Endothelial cell (in vitro differentiated cells): ENCODE data around the gene ECHDC1. TPM values are rescaled to one million over a fixed set of nuclear protein-coding genes. Genes with fewer than 3 reads are reported as not detected.
A peak's percentile ranks its signal among the peaks of the same experiment; 100 is the strongest.

Experiments
- DNase-seq: peaks from one replicate; pipeline ENCODE4 v3.0.0; 2021; ENCODE audit warnings: low spot score
- H3K27ac Mint-ChIP-seq: one replicate; pipeline ENCODE4 v1.8.0; 2021; ENCODE audit warnings: mixed read lengths, inconsistent platforms; ENCODE audit not compliant: unreplicated experiment
- H3K27me3 Mint-ChIP-seq: one replicate; pipeline ENCODE4 v1.8.0; 2021; ENCODE audit warnings: mild to moderate bottlenecking, moderate library complexity, mixed read lengths, inconsistent platforms; ENCODE audit not compliant: unreplicated experiment
- H3K36me3 Mint-ChIP-seq: one replicate; pipeline ENCODE4 v1.8.0; 2021; ENCODE audit warnings: mild to moderate bottlenecking, low read depth, mixed read lengths, inconsistent platforms; ENCODE audit not compliant: unreplicated experiment
- H3K4me1 Mint-ChIP-seq: one replicate; pipeline ENCODE4 v1.8.0; 2021; ENCODE audit warnings: mild to moderate bottlenecking, mixed read lengths, inconsistent platforms; ENCODE audit not compliant: unreplicated experiment
- H3K4me3 Mint-ChIP-seq: one replicate; pipeline ENCODE4 v1.8.0; 2021; ENCODE audit warnings: mild to moderate bottlenecking, mixed read lengths, inconsistent platforms; ENCODE audit not compliant: unreplicated experiment
- H3K9me3 Mint-ChIP-seq: one replicate; pipeline ENCODE4 v1.8.0; 2021; ENCODE audit warnings: mixed read lengths, inconsistent platforms; ENCODE audit not compliant: unreplicated experiment
- total RNA-seq: library from RNA; stranded (reverse); fragmentation: NEBNext Ultra II Directional; extraction: Animal tissue kit (Norgen Biotek cat#: 25700); gene quantifications from one replicate; pipeline ENCODE4 v1.2.1, GENCODE V29; 2021; ENCODE audit not compliant: unreplicated experiment
- TF ChIP-seq, protein P1 (sequence below): fragments of 200-600 bp; sonication (generic); IDR thresholded peaks from one replicate; pipeline ENCODE4 v1.5.0; 2021; ENCODE audit warnings: antibody characterized with exemption; ENCODE audit not compliant: unreplicated experiment

Gene ECHDC1
- total RNA-seq, 1 donor from 2014 or later = 84.1 TPM

GRCh38 chr6:127298475-127298874, 44.9 kb downstream of the ECHDC1 start:
- peaks cover 11% of the 10 kb centered on the region for H3K4me1 Mint-ChIP-seq
- DNase-seq = no peak
- no peaks in the 10 kb centered on the region for H3K9me3 Mint-ChIP-seq
- no peaks in the 10 kb centered on the region for H3K27me3 Mint-ChIP-seq
- H3K27ac Mint-ChIP-seq = no peak overlapping the region
- peaks cover 13% of the 10 kb centered on the region for H3K36me3 Mint-ChIP-seq
- H3K4me3 Mint-ChIP-seq = no peak overlapping the region
- TF ChIP-seq, protein P1, sequence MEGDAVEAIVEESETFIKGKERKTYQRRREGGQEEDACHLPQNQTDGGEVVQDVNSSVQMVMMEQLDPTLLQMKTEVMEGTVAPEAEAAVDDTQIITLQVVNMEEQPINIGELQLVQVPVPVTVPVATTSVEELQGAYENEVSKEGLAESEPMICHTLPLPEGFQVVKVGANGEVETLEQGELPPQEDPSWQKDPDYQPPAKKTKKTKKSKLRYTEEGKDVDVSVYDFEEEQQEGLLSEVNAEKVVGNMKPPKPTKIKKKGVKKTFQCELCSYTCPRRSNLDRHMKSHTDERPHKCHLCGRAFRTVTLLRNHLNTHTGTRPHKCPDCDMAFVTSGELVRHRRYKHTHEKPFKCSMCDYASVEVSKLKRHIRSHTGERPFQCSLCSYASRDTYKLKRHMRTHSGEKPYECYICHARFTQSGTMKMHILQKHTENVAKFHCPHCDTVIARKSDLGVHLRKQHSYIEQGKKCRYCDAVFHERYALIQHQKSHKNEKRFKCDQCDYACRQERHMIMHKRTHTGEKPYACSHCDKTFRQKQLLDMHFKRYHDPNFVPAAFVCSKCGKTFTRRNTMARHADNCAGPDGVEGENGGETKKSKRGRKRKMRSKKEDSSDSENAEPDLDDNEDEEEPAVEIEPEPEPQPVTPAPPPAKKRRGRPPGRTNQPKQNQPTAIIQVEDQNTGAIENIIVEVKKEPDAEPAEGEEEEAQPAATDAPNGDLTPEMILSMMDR = no peak

GRCh38 chr6:127297502-127298070, 45.8 kb downstream of the ECHDC1 start:
- Mint-ChIP-seq H3K4me1 (peaks cover 9% of the 10 kb centered on the region), H3K27ac (peak overlapping the region; percentile 79), H3K9me3 (no peaks in the 10 kb centered on the region), H3K27me3 (no peaks in the 10 kb centered on the region), H3K4me3 (no peak overlapping the region), H3K36me3 (peaks cover 13% of the 10 kb centered on the region)
- no peak for DNase-seq
- TF ChIP-seq, protein P1 = no peak

DNA sequence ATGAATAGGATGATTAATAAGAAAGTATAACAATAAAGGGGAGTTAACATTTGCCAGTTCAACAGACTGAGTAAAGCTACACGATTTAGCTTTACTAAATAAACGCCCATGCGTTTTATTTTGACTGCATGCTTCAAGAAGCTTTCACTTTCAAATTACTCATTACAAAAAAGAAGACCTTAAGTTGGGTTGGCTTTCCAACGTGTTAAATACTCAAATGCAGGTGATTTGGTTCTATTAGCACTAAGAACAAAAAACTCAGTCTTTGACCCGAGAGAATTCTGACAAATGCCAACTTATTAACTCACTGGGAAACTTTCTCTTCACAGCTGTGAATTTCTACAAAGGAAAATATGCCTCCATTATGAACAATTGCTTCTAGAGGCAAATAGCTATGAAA, 51.9 kb downstream of the ECHDC1 start:
- no peak for DNase-seq
- no peaks in the 10 kb centered on the region for H3K9me3 Mint-ChIP-seq
- H3K4me1 Mint-ChIP-seq = peaks cover 12% of the 10 kb centered on the region
- no peak overlapping the region for H3K4me3 Mint-ChIP-seq
- TF ChIP-seq, protein P1 = no peak
- no peak overlapping the region for H3K27ac Mint-ChIP-seq
- peaks cover 20% of the 10 kb centered on the region for H3K36me3 Mint-ChIP-seq
- H3K27me3 Mint-ChIP-seq = no peaks in the 10 kb centered on the region

- Mint-ChIP-seq H3K4me1 (peaks cover 12% of the 10 kb centered on the region), H3K27ac (no peak overlapping the region), H3K4me3 (no peak overlapping the region), H3K36me3 (peaks cover 21% of the 10 kb centered on the region), H3K27me3 (no peaks in the 10 kb centered on the region), H3K9me3 (no peaks in the 10 kb centered on the region)
- no peak for DNase-seq
- TF ChIP-seq, protein P1 = no peak
Observed at GRCh38 chr6:127290391-127291265, 52.8 kb downstream of the ECHDC1 start.

- Mint-ChIP-seq H3K9me3 (no peaks in the 10 kb centered on the region), H3K27me3 (no peaks in the 10 kb centered on the region), H3K36me3 (peaks cover 23% of the 10 kb centered on the region), H3K27ac (no peak overlapping the region), H3K4me1 (peaks cover 12% of the 10 kb centered on the region), H3K4me3 (no peak overlapping the region)
- no peak for DNase-seq
- TF ChIP-seq, protein P1 = no peak
Observed at GRCh38 chr6:127289934-127290333, 53.5 kb downstream of the ECHDC1 start.
